Esophagus (tissue), 2 donors: ENCODE data around the gene KRT4. TPM values are rescaled to one million over a fixed set of nuclear protein-coding genes. Genes with fewer than 3 reads are reported as not detected.

Source experiments
- H3K27ac ChIP-seq, 2 donors: one replicate each; pipeline ENCODE4 v1.5.1; 2013; ENCODE audit warnings: low read depth in 2 of 2, mild to moderate bottlenecking in 2 of 2, inconsistent platforms in 1 of 2, low read length in 1 of 2, moderate library complexity in 1 of 2
- H3K27me3 ChIP-seq, 2 donors: one replicate each; pipeline ENCODE4 v1.6.1; 2013; ENCODE audit warnings: low read length in 2 of 2, control low read depth in 1 of 2, mild to moderate bottlenecking in 1 of 2; ENCODE audit not compliant: insufficient read depth in 2 of 2, control insufficient read depth in 1 of 2
- H3K36me3 ChIP-seq, 2 donors: one replicate each; pipeline ENCODE4 v1.6.1; 2013; ENCODE audit warnings: low read length in 1 of 2; ENCODE audit not compliant: control insufficient read depth in 2 of 2, insufficient read depth in 2 of 2
- H3K4me1 ChIP-seq, 2 donors: one replicate each; pipeline ENCODE4 v1.6.1; 2013; ENCODE audit warnings: low read length in 1 of 2; ENCODE audit not compliant: control insufficient read depth in 2 of 2, insufficient read depth in 2 of 2
- H3K4me3 ChIP-seq, 2 donors: one replicate each; pipeline ENCODE4 v1.5.1; 2013; ENCODE audit warnings: low read length in 2 of 2, mild to moderate bottlenecking in 2 of 2, low read depth in 1 of 2, moderate library complexity in 1 of 2
- H3K9me3 ChIP-seq, 2 donors: one replicate each; pipeline ENCODE4 v1.6.1; 2013; ENCODE audit warnings: mild to moderate bottlenecking in 2 of 2, low read depth in 1 of 2, low read length in 1 of 2, moderate library complexity in 1 of 2; ENCODE audit not compliant: control insufficient read depth in 2 of 2, insufficient read depth in 1 of 2
- WGBS, 2 donors: extraction: QIAGEN DNeasy Blood & Tissue Kit; methylation state at CpG; one replicate each; pipeline ENCODE4 v1.1.7; 2013; 5-methylcytosine and 5-hydroxymethylcytosine counted together
- polyA plus RNA-seq, 2 donors: library from polyadenylated mRNA; stranded (reverse); fragments of 200-250 nt; gene quantifications; one replicate each; pipeline ENCODE4 v1.2.3, GENCODE V29; 2013
- donor health status: healthy with polysubstance abuse.
- donor health status: Bipolar disorder and iron deficiency.

KRT4 gene
- polyA plus RNA-seq, 2 donors = 8,130 to 17,509 TPM

- Histone ChIP-seq H3K9me3 (no peaks in the 10 kb centered on the region), H3K27me3 (peaks cover 0 to 2% of the 10 kb centered on the region in 2 donors), H3K36me3 (no peaks in the 10 kb centered on the region), H3K27ac (no peak overlapping the region), H3K4me3 (no peak overlapping the region), H3K4me1 (no peaks in the 10 kb centered on the region)
- WGBS, 2 donors = 91 to 93% methylated on average over 2 of the region's 2 CpGs
Observed at GRCh38 chr12:52778833-52779232, 35.1 kb downstream of the KRT4 start.

DNA sequence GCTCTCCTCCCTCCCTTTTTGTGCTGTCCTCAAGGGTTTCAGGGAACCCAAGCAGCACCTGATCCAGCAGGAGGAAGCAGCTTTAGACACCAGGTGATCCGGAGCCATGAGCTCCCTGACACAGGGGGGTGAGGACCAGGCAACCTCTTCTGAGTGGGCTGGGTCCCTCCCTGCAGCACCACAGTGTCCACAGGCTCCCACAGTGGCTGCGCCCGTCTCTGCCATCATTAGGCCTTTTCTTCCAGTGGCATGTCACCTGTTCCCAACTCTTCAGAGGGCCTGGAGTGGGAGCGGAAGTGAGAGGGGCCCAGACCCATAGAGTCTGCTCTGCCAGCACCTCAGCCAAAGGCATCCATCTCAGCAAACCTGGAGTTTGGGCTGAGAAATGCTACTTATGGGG is 36.4 kb downstream of the KRT4 start:
- no peak overlapping the region for H3K4me3 ChIP-seq
- no peak overlapping the region for H3K27ac ChIP-seq
- H3K4me1 ChIP-seq = no peaks in the 10 kb centered on the region
- 92 to 93% methylated on average over 4 of the region's 4 CpGs for WGBS, 2 donors
- peaks cover 0 to 2% of the 10 kb centered on the region in 2 donors for H3K27me3 ChIP-seq
- no peaks in the 10 kb centered on the region for H3K36me3 ChIP-seq
- no peaks in the 10 kb centered on the region for H3K9me3 ChIP-seq

GRCh38 chr12:52776913-52777395 is 37.0 kb downstream of the KRT4 start, which contains the start of gene KRT76:
TSS of gene KRT76 (minus strand) at chr12:52777345. CDS start at chr12:52777291, 54 bp downstream.
- Histone ChIP-seq H3K27ac (no peak within 1 kb of the TSS), H3K4me1 (no peaks in the 10 kb centered on the region), H3K27me3 (peaks cover 0 to 2% of the 10 kb centered on the region in 2 donors), H3K9me3 (no peaks in the 10 kb centered on the region), H3K36me3 (no peaks in the 10 kb centered on the region), H3K4me3 (no peak within 1 kb of the TSS)
- WGBS, 2 donors = 83 to 88% methylated on average over 8 of the region's 8 CpGs

GRCh38 chr12:52776435-52776834 is 37.5 kb downstream of the KRT4 start:
- H3K9me3 ChIP-seq = no peaks in the 10 kb centered on the region
- no peaks in the 10 kb centered on the region for H3K36me3 ChIP-seq
- no peak overlapping the region for H3K4me3 ChIP-seq
- H3K4me1 ChIP-seq = no peaks in the 10 kb centered on the region
- H3K27me3 ChIP-seq = peaks cover 0 to 2% of the 10 kb centered on the region in 2 donors
- WGBS, 2 donors = 85 to 86% methylated on average over 5 of the region's 5 CpGs
- H3K27ac ChIP-seq = no peak overlapping the region

GRCh38 chr12:52774629-52775250 is 39.2 kb downstream of the KRT4 start:
- 80% methylated on average over 8 of the region's 8 CpGs for WGBS, 2 donors
- no peak overlapping the region for H3K27ac ChIP-seq
- no peak overlapping the region for H3K4me3 ChIP-seq
- no peaks in the 10 kb centered on the region for H3K9me3 ChIP-seq
- H3K27me3 ChIP-seq = no peaks in the 10 kb centered on the region
- no peaks in the 10 kb centered on the region for H3K4me1 ChIP-seq
- no peaks in the 10 kb centered on the region for H3K36me3 ChIP-seq

- no peaks in the 10 kb centered on the region for H3K27me3 ChIP-seq
- H3K4me1 ChIP-seq = no peaks in the 10 kb centered on the region
- no peaks in the 10 kb centered on the region for H3K36me3 ChIP-seq
- 77 to 78% methylated on average over 3 of the region's 3 CpGs for WGBS, 2 donors
- H3K9me3 ChIP-seq = no peaks in the 10 kb centered on the region
- no peak overlapping the region for H3K4me3 ChIP-seq
- H3K27ac ChIP-seq = no peak overlapping the region
Observed at GRCh38 chr12:52772772-52773171, 41.1 kb downstream of the KRT4 start.

DNA sequence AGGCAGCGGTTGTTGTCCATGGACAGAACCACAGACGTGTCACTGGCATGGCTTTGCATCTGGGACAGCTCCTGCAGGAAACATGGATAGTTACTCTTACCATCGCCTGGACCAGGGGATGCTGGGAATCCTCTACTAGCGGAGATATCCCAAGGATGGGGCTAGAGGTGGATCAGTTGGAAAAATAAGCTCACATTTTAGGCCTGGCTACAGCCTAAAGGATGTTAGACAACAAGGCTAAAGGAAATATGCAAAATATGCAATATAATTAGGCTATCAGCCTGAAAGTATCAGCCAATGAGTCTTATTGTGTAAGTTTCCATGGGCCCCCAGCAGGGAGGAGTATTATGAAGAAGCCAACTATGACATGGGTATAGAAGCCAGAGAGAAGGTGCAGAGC is 41.7 kb downstream of the KRT4 start:
- Histone ChIP-seq H3K27me3 (no peaks in the 10 kb centered on the region), H3K4me1 (no peaks in the 10 kb centered on the region), H3K36me3 (no peaks in the 10 kb centered on the region), H3K27ac (no peak overlapping the region), H3K4me3 (no peak overlapping the region), H3K9me3 (no peaks in the 10 kb centered on the region)
- 85% methylated on average over 4 of the region's 4 CpGs for WGBS, 2 donors

- Histone ChIP-seq H3K4me1 (no peaks in the 10 kb centered on the region), H3K27ac (no peak overlapping the region), H3K27me3 (no peaks in the 10 kb centered on the region), H3K9me3 (no peaks in the 10 kb centered on the region), H3K4me3 (no peak overlapping the region), H3K36me3 (no peaks in the 10 kb centered on the region)
- WGBS, 2 donors = 77 to 79% methylated on average over 4 of the region's 4 CpGs
Observed at GRCh38 chr12:52771505-52771904, 42.4 kb downstream of the KRT4 start.

GRCh38 chr12:52771088-52771487 is 42.8 kb downstream of the KRT4 start:
- Histone ChIP-seq H3K27me3 (no peaks in the 10 kb centered on the region), H3K4me3 (no peak overlapping the region), H3K4me1 (no peaks in the 10 kb centered on the region), H3K36me3 (no peaks in the 10 kb centered on the region), H3K27ac (no peak overlapping the region), H3K9me3 (no peaks in the 10 kb centered on the region)
- 72 to 80% methylated on average over 6 of the region's 6 CpGs for WGBS, 2 donors

DNA sequence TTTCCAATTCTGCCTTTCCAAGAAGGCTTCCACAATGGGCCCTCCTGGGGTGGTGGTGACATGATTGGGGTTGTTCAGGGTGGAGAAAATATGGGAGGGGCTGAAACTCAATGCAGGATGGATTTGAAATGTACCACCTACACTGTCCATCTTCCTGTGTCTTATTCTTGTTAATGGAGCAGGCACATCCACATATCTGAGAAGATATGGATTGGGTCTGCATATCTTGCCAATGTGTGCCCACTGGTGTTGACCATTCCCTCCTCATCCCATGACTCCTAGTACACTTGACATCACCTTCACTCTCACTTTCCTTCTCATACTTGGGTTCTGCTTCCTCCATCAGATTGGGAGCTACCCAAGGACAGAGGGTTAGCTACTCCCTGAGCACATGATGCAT is 44.0 kb downstream of the KRT4 start:
- H3K36me3 ChIP-seq = no peaks in the 10 kb centered on the region

More for the DNA sequence above, 44.0 kb downstream of the KRT4 start:
- Histone ChIP-seq H3K27me3 (no peaks in the 10 kb centered on the region), H3K4me1 (no peaks in the 10 kb centered on the region), H3K27ac (no peak overlapping the region), H3K9me3 (no peaks in the 10 kb centered on the region), H3K4me3 (no peak overlapping the region)
